Brain pericyte (primary cell): ENCODE results near the gene ZNF385A.

Experiments
- DNase-seq: peaks from one replicate; pipeline ENCODE4 v3.0.0-alpha.2; 2012; ENCODE audit warnings: low read depth, low spot score

Gene ZNF385A

DNA sequence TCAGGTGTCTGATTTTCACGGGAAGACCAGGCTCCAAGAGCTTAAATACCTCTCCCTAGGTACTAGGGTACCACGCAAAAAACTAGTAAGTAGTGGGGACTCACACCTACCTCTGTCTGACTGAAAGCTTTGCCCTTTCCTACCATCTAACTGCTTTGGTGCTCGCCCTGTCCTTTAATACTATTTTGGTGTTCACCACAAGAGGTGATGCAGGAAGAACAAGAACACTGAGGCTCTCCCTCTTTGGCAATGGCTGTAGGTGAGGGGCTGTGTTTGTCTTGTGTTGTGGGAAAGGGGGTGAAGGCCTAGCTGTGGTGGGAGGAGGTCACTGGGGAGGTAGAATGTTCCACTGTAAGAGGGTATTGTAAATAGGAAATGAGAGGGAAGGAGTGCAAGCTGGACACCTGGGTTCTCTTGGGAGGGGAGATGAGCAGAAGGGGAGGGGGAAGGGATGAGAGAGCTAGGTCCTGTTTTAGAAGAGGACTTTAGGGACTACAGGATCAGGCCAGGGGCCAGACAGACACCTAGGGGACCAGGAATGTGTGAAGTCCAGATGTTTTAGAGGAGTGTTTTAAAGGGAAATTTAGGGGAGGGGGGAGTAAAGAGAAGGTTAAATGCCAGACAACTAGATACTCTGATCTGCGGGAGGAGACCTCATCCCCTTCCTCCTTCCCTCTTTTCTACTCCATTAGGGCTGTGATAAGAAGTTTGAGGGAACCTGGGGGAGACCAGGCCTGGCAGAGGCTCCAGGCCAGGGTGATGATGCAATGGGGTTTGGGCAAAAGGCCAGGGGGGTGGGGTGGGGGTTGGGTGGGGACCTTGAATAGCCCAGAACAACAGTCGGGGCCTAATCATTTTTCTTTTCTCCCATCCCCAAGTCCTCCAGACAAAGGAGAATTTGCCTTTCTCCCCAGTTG, 32.4 kb upstream of the ZNF385A start:
- DNase-seq = no peak

GRCh38 chr12:54415221-54415929, 30.8 kb upstream of the ZNF385A start:
- DNase-seq = no peak

- no peak for DNase-seq
These were observed 29.0 kb upstream of the ZNF385A start for GRCh38 chr12:54413284-54414190.

- DNase-seq = no peak
These were observed 28.3 kb upstream of the ZNF385A start for GRCh38 chr12:54412786-54413185.

GRCh38 chr12:54412348-54412747, 27.8 kb upstream of the ZNF385A start:
- DNase-seq = no peak

GRCh38 chr12:54411391-54412241, 27.1 kb upstream of the ZNF385A start:
- no peak for DNase-seq

DNA sequence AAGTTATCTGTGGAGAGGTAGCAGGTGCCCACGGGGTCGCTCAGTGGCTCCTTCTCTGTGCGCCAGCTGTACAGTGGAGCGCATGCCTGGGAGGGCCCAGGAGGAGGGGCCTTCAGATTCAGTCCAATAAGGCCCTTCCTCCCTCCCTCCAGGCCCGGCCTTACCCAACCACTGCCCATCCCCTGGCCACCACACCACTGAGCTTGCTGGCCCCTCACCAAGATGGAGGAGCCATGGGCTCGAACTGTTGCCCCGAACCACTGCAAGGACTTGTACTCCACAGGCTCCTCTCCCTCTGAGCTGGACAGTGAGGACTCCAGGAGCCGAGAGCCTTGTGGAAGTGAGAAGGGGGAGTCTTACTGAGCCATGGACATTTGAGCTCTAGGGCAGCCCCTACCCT, 24.7 kb upstream of the ZNF385A start:
- no peak for DNase-seq

GRCh38 chr12:54407183-54407905, 22.8 kb upstream of the ZNF385A start:
- no peak for DNase-seq

GRCh38 chr12:54405573-54405972, 21.0 kb upstream of the ZNF385A start:
- no peak for DNase-seq

DNA sequence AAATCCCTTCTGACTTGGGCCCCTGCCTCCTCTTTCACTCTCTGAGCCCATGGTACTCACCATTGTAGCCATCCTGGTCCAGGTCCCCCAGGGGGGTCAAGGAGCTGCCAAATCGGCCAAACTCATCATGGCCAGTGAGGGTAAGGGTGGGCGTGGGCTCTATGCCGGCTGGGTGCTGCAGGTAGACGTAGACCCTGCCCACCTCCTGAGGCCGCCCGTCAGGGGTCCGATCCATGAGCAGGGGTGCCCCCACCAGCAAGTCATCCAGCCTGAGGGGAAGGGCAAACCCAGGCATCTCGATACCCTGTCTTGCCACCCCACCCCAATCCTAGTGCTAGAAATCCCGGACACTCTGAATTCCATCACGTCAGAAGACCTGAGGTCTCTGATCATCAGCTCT, 20.6 kb upstream of the ZNF385A start:
- no peak for DNase-seq

- DNase-seq = no peak
These were observed 19.8 kb upstream of the ZNF385A start for GRCh38 chr12:54404061-54405004.

DNA sequence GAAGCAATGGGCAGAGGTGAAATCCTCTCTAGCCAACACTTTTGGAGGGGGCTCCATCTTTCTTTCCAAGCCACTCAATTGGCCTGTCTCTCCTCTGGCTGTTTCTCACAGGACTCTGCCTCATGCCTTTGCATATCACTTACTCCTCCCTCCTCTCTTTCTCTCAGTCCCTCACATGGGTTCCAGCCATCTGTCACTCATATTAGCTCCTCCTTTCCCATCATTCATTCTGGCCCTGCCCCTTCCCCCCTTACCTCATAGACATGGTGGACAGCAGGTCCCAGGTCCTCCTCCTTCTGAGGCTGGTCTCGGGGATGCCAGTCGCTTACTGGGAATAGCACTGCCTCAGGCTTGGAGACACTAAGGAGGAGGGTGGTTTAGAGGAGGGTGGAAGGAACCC, 16.6 kb upstream of the ZNF385A start:
- no peak for DNase-seq

DNA sequence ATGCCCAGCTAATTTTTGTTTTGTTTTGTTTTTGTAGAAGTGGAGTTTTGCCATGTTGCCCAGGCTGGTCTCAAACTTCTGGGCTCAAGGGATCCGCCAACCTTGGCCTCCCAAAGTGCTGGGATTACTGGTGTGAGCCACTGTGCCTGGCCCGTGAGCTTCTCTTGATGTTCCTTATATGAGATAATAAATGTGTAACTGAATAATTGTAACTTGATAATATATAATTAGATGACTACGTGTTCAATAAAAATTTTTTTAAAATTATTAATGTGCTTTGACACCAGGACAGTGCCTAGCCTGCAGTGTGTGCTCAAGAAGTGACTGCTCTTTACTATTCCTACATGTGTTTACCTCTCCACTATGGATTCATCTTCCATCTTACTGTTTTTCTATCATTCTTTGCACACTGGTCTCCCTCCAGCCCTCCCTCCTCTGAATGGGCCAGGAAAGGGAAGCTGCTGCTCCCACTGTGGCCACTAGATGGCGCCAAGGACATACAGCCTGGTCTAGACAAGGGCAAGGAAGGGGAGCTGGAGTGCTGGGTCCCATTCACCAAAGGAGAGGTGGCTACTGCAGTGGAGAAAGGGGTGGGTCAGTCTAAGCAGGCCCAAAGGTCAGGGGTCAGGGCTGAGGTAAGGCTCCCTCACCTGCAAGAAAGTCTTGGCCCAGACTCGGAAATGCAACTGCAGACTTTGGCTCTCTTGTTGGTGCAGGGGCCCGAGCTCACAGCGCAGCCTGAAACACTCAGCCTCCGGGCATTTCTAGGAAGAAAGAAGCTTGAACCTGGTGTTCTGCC, 14.7 kb upstream of the ZNF385A start:
- DNase-seq = no peak

DNA sequence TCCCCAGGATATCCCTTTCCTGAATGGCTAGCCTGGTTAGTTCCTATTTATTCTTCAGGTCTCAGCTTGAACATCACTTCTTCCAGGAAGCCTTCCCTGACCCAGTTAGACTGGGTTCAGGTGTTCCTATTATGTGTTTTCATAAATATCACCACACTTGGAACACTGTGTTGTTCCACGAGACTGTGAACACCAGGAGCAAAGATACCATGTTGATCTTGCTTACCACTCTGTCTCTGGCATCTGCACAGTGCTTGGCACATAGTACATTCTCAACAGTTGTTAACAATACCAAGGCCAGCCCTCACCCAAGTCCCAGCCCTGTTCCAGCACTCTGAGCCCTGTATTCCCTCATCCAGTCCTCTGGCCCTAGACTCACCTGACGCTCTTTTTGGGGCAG, 13.7 kb upstream of the ZNF385A start:
- DNase-seq = no peak

GRCh38 chr12:54397157-54397556, 12.6 kb upstream of the ZNF385A start:
- no peak for DNase-seq

GRCh38 chr12:54395545-54395944, 11.0 kb upstream of the ZNF385A start:
- DNase-seq = no peak

DNA sequence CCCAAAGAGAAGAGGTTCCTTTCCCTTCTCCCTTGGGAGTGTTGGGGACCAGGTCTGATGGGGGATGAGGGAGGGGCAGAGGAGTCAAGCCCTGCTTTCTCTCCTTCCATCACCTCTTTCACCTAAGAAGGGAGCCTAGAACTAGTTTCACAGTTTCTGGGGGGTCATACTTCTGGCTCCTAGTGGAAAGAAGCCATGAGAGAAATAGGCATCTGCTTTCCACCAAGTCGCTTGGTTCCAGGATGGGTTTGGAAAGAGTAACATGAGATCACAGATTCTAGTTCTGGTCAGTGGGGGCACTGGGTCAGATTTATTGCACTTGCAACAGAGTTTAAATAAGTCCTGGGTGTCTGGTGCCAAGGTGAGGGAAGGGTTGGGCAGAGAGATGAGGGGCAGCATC, 10.5 kb upstream of the ZNF385A start:
- no peak for DNase-seq

DNA sequence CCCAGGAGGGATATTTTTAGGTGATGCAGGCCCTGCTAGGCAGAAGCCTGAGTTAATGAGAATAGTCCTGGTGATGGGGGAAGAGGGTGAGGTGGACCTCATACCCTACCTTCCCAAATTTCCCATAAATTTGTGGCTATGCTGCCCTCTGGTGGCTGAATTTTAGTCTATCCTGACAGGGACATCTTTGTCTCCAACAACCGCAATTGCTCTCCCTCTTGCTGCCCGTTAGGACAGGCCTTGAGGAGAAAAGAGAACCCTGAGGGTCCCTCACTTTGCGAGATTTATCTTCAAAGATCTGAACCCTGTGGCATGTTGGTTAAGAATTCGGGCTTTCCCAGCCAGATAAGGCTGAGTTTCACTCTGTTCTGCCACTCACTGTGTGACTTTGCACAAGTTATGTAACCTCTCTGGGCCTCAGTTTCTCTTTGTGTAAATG, 9.8 kb upstream of the ZNF385A start:
- no peak for DNase-seq
